ENCODE results near the gene NRIP3. TPM values are rescaled to one million over a fixed set of nuclear protein-coding genes. Genes with fewer than 3 reads are reported as not detected.

Gene NRIP3
- total RNA-seq, 4 donors from 2014 or later: 0.66 to 1.4 (median 1.0) TPM

GRCh38 chr11:9028581-9028980 lies 24.8 kb upstream of the NRIP3 start:
- TF ChIP-seq POLR2A (IDR thresholded peaks at IDR 0.05) (no peak), CTCF (IDR thresholded peaks at IDR 0.05) (no peak)
- no peak overlapping the region for H3K4me3 ChIP-seq
- 82 to 92% methylated on average over 1 of the region's 1 CpG for WGBS, 2 donors
- intact Hi-C loops (cut with DNase I): no loop called here
- H3K4me1 ChIP-seq: no peaks in the 10 kb centered on the region
- no peaks in the 10 kb centered on the region for H3K36me3 ChIP-seq
- DNase-seq: no peak
- H3K9me3 ChIP-seq: no peaks in the 10 kb centered on the region
- H3K27ac ChIP-seq: no peak overlapping the region
- no peaks in the 10 kb centered on the region for H3K27me3 ChIP-seq

GRCh38 chr11:9025101-9025850 lies 21.5 kb upstream of the NRIP3 start:
- H3K4me1 ChIP-seq: no peaks in the 10 kb centered on the region
- DNase-seq: no peak
- 77 to 88% methylated on average over 6 to 9 of the region's 9 CpGs for WGBS, 2 donors

GRCh38 chr11:9022961-9023680 lies 19.3 kb upstream of the NRIP3 start:
- Histone ChIP-seq H3K36me3 (no peaks in the 10 kb centered on the region), H3K27me3 (no peaks in the 10 kb centered on the region), H3K4me1 (no peaks in the 10 kb centered on the region), H3K4me3 (no peak overlapping the region), H3K9me3 (no peaks in the 10 kb centered on the region), H3K27ac (no peak overlapping the region)
- intact Hi-C loops (cut with DNase I): no loop called here
- DNase-seq: no peak
- TF ChIP-seq CTCF (IDR thresholded peaks at IDR 0.05): no peak
- no peak for TF ChIP-seq POLR2A (IDR thresholded peaks at IDR 0.05)
- WGBS, 2 donors: 84 to 91% methylated on average over 9 of the region's 9 CpGs

More at GRCh38 chr11:9025101-9025850, 21.5 kb upstream of the NRIP3 start:
- Histone ChIP-seq H3K27ac (no peak overlapping the region), H3K9me3 (no peaks in the 10 kb centered on the region), H3K27me3 (no peaks in the 10 kb centered on the region), H3K4me3 (no peak overlapping the region), H3K36me3 (no peaks in the 10 kb centered on the region)
- intact Hi-C loops (cut with DNase I): no loop called here
- TF ChIP-seq POLR2A (IDR thresholded peaks at IDR 0.05): no peak
- no peak for TF ChIP-seq CTCF (IDR thresholded peaks at IDR 0.05)

GRCh38 chr11:9020916-9021315 lies 17.1 kb upstream of the NRIP3 start:
- no peak for TF ChIP-seq CTCF (IDR thresholded peaks at IDR 0.05)
- DNase-seq: no peak
- H3K36me3 ChIP-seq: no peaks in the 10 kb centered on the region
- peaks cover 0 to 15% (median 3%) of the 10 kb centered on the region in 3 donors for H3K4me1 ChIP-seq
- intact Hi-C loops (cut with DNase I): no loop called here
- no peaks in the 10 kb centered on the region for H3K27me3 ChIP-seq
- H3K9me3 ChIP-seq: no peaks in the 10 kb centered on the region
- H3K27ac ChIP-seq: no peak overlapping the region
- H3K4me3 ChIP-seq: no peak overlapping the region
- 68 to 78% methylated on average over 7 to 8 of the region's 8 CpGs for WGBS, 2 donors

GRCh38 chr11:9019861-9020260 lies 16.1 kb upstream of the NRIP3 start:
- H3K27ac ChIP-seq: no peak overlapping the region
- no peaks in the 10 kb centered on the region for H3K9me3 ChIP-seq
- no peaks in the 10 kb centered on the region for H3K36me3 ChIP-seq
- no peak for TF ChIP-seq POLR2A (IDR thresholded peaks at IDR 0.05)
- TF ChIP-seq CTCF (IDR thresholded peaks at IDR 0.05): no peak
- DNase-seq: no peak
- WGBS, 2 donors: 88 to 95% methylated on average over 5 to 6 of the region's 6 CpGs
- intact Hi-C loops (cut with DNase I): loop anchor here (5.0 kb wide), 1 partner anchor 117 kb away; no protein-coding TSS in a partner anchor
- no peaks in the 10 kb centered on the region for H3K27me3 ChIP-seq
- no peak overlapping the region for H3K4me3 ChIP-seq
- H3K4me1 ChIP-seq: peaks cover 0 to 21% (median 3%) of the 10 kb centered on the region in 3 donors
